Measurements from ENCODE around the gene GIGYF1.

The GIGYF1 gene

GRCh38 chr7:100708395-100708794, 14.3 kb upstream of the GIGYF1 start (continued):
- TF ChIP-seq CSRNP3 (CRISPR knock-in tag; IDR thresholded peaks at IDR 0.05) (no peak), TCF4 (CRISPR knock-in tag; IDR thresholded peaks at IDR 0.05; ENCODE audit: borderline replicate concordance) (no peak), ISL1 (CRISPR knock-in tag; IDR thresholded peaks at IDR 0.05) (no peak), GLIS3 (CRISPR knock-in tag; IDR thresholded peaks at IDR 0.05) (no peak), ARNTL (CRISPR knock-in tag; IDR thresholded peaks at IDR 0.05; ENCODE audit: borderline replicate concordance, low read depth) (no peak)

GRCh38 chr7:100706672-100707311, 12.7 kb upstream of the GIGYF1 start:
- TF ChIP-seq ZNF8 (CRISPR knock-in tag; IDR thresholded peaks at IDR 0.05) (no peak), BACH2 (CRISPR knock-in tag; IDR thresholded peaks at IDR 0.05; ENCODE audit: borderline replicate concordance) (no peak), GLIS3 (CRISPR knock-in tag; IDR thresholded peaks at IDR 0.05) (no peak), ZNF70 (CRISPR knock-in tag; IDR thresholded peaks at IDR 0.05) (no peak; the same call in 1 of the 2 replicates), SNAI2 (CRISPR knock-in tag; IDR thresholded peaks at IDR 0.05) (no peak), CSRNP3 (CRISPR knock-in tag; IDR thresholded peaks at IDR 0.05) (no peak), PPARA (CRISPR knock-in tag; IDR thresholded peaks at IDR 0.05; ENCODE audit: borderline replicate concordance) (no peak), ISL1 (CRISPR knock-in tag; IDR thresholded peaks at IDR 0.05) (no peak), ESRRG (CRISPR knock-in tag; IDR thresholded peaks at IDR 0.05) (no peak), OSR1 (CRISPR knock-in tag; IDR thresholded peaks at IDR 0.05) (no peak), TSHZ2 (CRISPR knock-in tag; IDR thresholded peaks at IDR 0.05) (no peak), ARNTL (CRISPR knock-in tag; IDR thresholded peaks at IDR 0.05; ENCODE audit: borderline replicate concordance, low read depth) (no peak), POU6F1 (CRISPR knock-in tag; IDR thresholded peaks at IDR 0.05; ENCODE audit: borderline replicate concordance, low read depth) (no peak), ZC3H10 (CRISPR knock-in tag; IDR thresholded peaks at IDR 0.05) (no peak)
- TF ChIP-seq, protein P1, sequence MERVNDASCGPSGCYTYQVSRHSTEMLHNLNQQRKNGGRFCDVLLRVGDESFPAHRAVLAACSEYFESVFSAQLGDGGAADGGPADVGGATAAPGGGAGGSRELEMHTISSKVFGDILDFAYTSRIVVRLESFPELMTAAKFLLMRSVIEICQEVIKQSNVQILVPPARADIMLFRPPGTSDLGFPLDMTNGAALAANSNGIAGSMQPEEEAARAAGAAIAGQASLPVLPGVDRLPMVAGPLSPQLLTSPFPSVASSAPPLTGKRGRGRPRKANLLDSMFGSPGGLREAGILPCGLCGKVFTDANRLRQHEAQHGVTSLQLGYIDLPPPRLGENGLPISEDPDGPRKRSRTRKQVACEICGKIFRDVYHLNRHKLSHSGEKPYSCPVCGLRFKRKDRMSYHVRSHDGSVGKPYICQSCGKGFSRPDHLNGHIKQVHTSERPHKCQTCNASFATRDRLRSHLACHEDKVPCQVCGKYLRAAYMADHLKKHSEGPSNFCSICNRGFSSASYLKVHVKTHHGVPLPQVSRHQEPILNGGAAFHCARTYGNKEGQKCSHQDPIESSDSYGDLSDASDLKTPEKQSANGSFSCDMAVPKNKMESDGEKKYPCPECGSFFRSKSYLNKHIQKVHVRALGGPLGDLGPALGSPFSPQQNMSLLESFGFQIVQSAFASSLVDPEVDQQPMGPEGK (CRISPR knock-in tag; IDR thresholded peaks at IDR 0.05; ENCODE audit: borderline replicate concordance), result no peak
- ATAC-seq, result no peak

GRCh38 chr7:100705753-100706671, 12.0 kb upstream of the GIGYF1 start, which contains the start of gene POP7:
Gene POP7 (plus strand): TSS chr7:100706121. CDS start chr7:100706831, 710 bp downstream.
- ATAC-seq, result peak; percentile 92
- TF ChIP-seq TSHZ2 (CRISPR knock-in tag; IDR thresholded peaks at IDR 0.05) (no peak), CSRNP3 (CRISPR knock-in tag; IDR thresholded peaks at IDR 0.05) (no peak), ISL1 (CRISPR knock-in tag; IDR thresholded peaks at IDR 0.05) (no peak), BACH2 (CRISPR knock-in tag; IDR thresholded peaks at IDR 0.05; ENCODE audit: borderline replicate concordance) (no peak), ZNF565 (CRISPR knock-in tag; conservative IDR thresholded peaks at IDR 0.05; ENCODE audit: low read depth) (no peak), TCF4 (CRISPR knock-in tag; IDR thresholded peaks at IDR 0.05; ENCODE audit: borderline replicate concordance) (no peak), CSDC2 (CRISPR knock-in tag; IDR thresholded peaks at IDR 0.05) (no peak), ZNF8 (CRISPR knock-in tag; IDR thresholded peaks at IDR 0.05) (no peak)

Data from SK-N-SH treated with all-trans-retinoic acid at 6 μM for 48 hours (cell line).